ENCODE measurements around the gene IL1R1. TPM values are rescaled to one million over a fixed set of nuclear protein-coding genes. Genes with fewer than 3 reads are reported as not detected.

The IL1R1 gene
- total RNA-seq, 1 donor from 2014 or later: 79.6 TPM

DNA sequence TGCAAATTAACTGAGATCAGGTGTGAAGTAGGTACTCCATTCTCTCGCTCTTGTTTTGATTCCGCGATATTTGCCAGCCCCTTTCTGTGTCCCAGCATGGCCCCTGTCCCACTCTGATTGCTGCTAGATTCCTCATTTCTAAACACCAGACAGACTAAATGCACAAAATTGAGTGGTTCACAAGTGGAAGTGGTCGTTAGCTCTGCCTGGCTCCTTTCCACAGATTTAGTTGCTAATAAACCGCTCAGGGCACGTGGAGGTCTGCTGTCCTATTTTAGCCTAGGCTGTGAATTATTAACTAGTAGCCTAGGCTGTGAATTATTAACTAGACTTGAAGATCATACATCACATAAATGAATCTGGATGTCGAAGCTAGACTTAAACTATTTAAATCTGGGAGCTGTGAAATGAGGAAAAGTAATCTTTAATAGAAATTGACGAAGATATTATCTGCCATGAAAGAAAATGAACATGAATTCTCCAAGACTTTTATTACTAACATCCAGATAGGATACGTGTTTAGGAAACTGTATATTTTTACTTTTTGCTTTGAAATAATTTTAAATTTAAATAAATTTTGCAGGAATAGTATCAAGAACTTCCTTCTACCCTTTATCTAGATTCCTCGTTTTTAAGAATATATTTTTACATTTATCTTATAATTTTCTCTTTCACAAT, 48.0 kb downstream of the IL1R1 start:
- no peak for DNase-seq (ENCODE audit: extremely low spot score in 2 of 2)
- H3K36me3 ChIP-seq: no peaks in the 10 kb centered on the region
- TF ChIP-seq POLR2A (IDR thresholded peaks at IDR 0.05): no peak
- no peak for TF ChIP-seq POLR2AphosphoS5 (IDR thresholded peaks at IDR 0.05; ENCODE audit: insufficient read depth in 1 of 2, low read depth in 1 of 2)
- no peak for TF ChIP-seq CTCF (IDR thresholded peaks at IDR 0.05)
- no peak overlapping the region for H3K4me3 ChIP-seq
- no peaks in the 10 kb centered on the region for H3K27me3 ChIP-seq
- intact Hi-C loops (cut with DNase I): no loop called here
- H3K27ac ChIP-seq: no peak overlapping the region
- H3K4me1 ChIP-seq: peaks cover 10% of the 10 kb centered on the region
- H3K9me3 ChIP-seq: no peaks in the 10 kb centered on the region

- no peaks in the 10 kb centered on the region for H3K9me3 ChIP-seq
- H3K36me3 ChIP-seq: no peaks in the 10 kb centered on the region
- peaks cover 9% of the 10 kb centered on the region for H3K4me1 ChIP-seq
- H3K27me3 ChIP-seq: no peaks in the 10 kb centered on the region
- intact Hi-C loops (cut with DNase I): no loop called here
- no peak for DNase-seq (ENCODE audit: extremely low spot score in 2 of 2)
- no peak overlapping the region for H3K27ac ChIP-seq
- no peak for TF ChIP-seq POLR2A (IDR thresholded peaks at IDR 0.05)
- no peak for TF ChIP-seq CTCF (IDR thresholded peaks at IDR 0.05)
- TF ChIP-seq POLR2AphosphoS5 (IDR thresholded peaks at IDR 0.05; ENCODE audit: insufficient read depth in 1 of 2, low read depth in 1 of 2): no peak
- no peak overlapping the region for H3K4me3 ChIP-seq
Observed at GRCh38 chr2:102191501-102191900, 49.0 kb downstream of the IL1R1 start.

DNA sequence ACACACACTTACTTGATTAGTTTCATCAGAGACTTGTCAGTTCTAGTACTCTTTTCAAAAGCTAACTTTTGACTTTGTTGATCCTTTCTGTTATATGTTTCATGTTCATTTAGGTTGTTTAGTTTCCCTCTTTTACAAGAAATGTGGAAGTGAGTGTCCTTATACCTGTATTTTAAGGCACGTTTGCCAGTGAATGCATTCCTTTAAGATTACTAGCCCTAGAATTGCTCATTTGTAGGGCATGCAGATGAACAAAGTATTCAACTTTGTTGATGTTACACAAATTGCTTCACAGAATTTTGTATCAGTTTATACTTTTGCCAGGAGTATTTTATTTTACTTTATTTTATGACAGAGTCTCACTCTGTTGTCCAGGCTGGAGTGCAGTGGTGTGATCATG, 50.5 kb downstream of the IL1R1 start:
- H3K36me3 ChIP-seq: no peaks in the 10 kb centered on the region
- intact Hi-C loops (cut with DNase I): no loop called here
- H3K27me3 ChIP-seq: no peaks in the 10 kb centered on the region
- H3K27ac ChIP-seq: no peak overlapping the region
- H3K9me3 ChIP-seq: no peaks in the 10 kb centered on the region
- no peak for TF ChIP-seq POLR2A (IDR thresholded peaks at IDR 0.05)
- no peak for TF ChIP-seq CTCF (IDR thresholded peaks at IDR 0.05)
- TF ChIP-seq POLR2AphosphoS5 (IDR thresholded peaks at IDR 0.05; ENCODE audit: insufficient read depth in 1 of 2, low read depth in 1 of 2): no peak
- H3K4me3 ChIP-seq: no peak overlapping the region
- DNase-seq (ENCODE audit: extremely low spot score in 2 of 2): no peak
- H3K4me1 ChIP-seq: no peaks in the 10 kb centered on the region

- Histone ChIP-seq H3K4me1 (no peaks in the 10 kb centered on the region), H3K4me3 (no peak overlapping the region), H3K9me3 (no peaks in the 10 kb centered on the region), H3K27ac (no peak overlapping the region), H3K36me3 (no peaks in the 10 kb centered on the region), H3K27me3 (no peaks in the 10 kb centered on the region)
- intact Hi-C loops (cut with DNase I): no loop called here
- no peak for DNase-seq (ENCODE audit: extremely low spot score in 2 of 2)
- TF ChIP-seq CTCF (IDR thresholded peaks at IDR 0.05) (no peak), POLR2A (IDR thresholded peaks at IDR 0.05) (no peak), POLR2AphosphoS5 (IDR thresholded peaks at IDR 0.05; ENCODE audit: insufficient read depth in 1 of 2, low read depth in 1 of 2) (no peak)
Observed at GRCh38 chr2:102194609-102195268, 52.2 kb downstream of the IL1R1 start.
